GM12875 (cell line): Measurements from ENCODE around the gene PCCA.
"Not testable (repeated sequence)": the region's sequence is repeated elsewhere in the genome, so short reads cannot be mapped to it uniquely, and the experiment has no call there.

ENCODE experiments used
- H3K4me3 ChIP-seq: one replicate; pipeline ENCODE4 v1.5.1; 2011; ENCODE audit warnings: low read depth, low read length, control low read depth
- CTCF ChIP-seq: IDR thresholded peaks from 2 replicates; pipeline ENCODE4 v1.5.1; 2011; ENCODE audit warnings: low read depth, mild to moderate bottlenecking, control low read depth, inconsistent platforms, low read length, moderate library complexity, borderline replicate concordance; ENCODE audit not compliant: insufficient read depth

Gene PCCA

DNA sequence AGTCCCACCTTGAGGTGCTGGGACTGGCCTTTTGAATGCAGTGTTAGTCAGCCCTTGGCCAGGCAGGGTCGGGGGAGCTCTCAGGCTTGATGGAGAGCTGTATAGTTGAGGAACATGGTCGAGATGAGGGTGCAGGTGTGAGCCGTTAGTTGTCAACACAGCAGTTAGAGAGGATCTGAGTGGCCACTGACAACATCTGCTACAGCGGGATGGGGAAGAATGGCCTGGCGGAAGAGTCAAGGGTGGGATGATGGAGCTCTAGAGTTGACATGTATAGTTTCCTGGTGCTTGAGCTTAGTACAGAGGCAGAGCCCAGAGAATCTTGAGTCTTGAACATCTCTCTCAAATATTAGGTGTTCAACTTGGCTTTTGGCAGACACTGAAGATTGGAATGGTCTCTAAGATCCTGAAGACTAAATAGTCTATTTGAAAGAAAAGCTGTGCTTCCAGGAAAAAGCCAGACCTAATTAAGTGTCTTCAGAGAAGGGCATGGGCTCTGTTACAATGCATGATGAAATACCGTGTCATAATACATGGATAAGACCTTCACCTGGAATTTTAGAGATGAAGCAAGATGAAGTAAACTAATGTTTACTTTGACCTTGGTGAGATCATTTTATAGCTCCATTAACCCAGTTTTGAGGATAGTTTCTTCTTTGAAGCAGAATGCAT lies 9.7 kb downstream of the PCCA start:
- no peak for TF ChIP-seq CTCF
- no peak overlapping the region for H3K4me3 ChIP-seq

GRCh38 chr13:100099117-100099445 lies 10.2 kb downstream of the PCCA start:
- H3K4me3 ChIP-seq: not testable (repeated sequence)

DNA sequence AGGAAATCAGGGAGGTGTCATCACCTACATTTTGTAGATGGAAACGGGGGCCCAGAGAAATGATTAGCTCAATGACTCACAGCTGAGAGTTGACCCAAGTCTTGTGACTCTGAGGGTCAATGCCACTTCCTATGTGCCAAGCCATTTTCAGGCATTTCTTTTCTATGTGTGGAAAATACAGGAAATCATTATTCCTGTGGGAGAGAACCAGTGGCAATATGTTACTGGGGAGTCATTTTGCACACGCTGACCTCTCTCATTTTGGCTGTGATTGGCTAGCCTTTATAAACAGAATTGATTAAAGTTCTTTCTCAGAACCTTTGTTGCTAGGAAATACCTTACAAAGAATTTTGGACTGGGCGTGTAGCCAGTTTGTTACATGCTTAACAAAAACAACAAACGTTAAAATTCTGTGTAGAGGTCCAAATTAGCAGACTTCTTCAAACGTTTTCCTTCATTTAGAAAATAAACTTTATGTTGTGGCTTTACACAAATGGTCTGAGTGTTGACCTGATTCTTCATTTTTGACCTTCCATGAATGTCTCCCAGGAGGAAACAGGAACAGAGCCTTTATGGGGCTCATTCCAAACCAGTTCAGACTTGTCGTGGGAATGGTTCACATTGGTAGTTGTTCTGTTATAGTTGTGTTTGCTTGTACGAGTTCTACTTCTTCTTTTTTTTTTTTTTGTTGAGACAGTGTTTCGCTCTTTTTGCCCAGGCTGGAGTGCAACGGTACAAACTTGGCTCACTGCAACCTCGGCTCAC lies 11.4 kb downstream of the PCCA start:
- no peak overlapping the region for H3K4me3 ChIP-seq
- no peak for TF ChIP-seq CTCF

DNA sequence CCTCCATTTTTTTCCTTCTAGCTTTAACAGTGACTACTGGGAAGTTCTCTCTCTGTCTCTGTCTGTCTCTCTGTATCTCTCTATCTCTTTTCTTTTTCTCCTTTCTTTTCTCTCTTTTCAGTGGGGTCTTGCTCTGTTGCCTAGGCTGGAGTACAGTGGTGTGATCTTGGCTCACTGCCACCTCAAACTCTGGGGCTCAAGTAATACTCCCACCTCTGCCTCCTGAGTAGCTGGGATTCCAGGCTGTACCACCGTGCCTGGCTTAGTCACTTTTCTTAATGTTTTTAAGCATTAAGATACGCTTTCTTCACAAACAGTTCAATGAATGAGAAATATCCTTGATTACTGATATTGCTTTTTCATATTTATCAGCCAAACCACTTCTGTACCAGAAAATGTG lies 13.1 kb downstream of the PCCA start:
- H3K4me3 ChIP-seq: no peak overlapping the region
- no peak for TF ChIP-seq CTCF

GRCh38 chr13:100106005-100106404 lies 17.1 kb downstream of the PCCA start:
- H3K4me3 ChIP-seq: no peak overlapping the region
- TF ChIP-seq CTCF: no peak

GRCh38 chr13:100106705-100107104 lies 17.8 kb downstream of the PCCA start:
- H3K4me3 ChIP-seq: no peak overlapping the region
- no peak for TF ChIP-seq CTCF

GRCh38 chr13:100108913-100109507 lies 20.1 kb downstream of the PCCA start:
- no peak overlapping the region for H3K4me3 ChIP-seq
- TF ChIP-seq CTCF: no peak
